Measurements from ENCODE around the gene HDAC1.
A peak's percentile ranks its signal among the peaks of the same experiment; 100 is the strongest.

HDAC1 gene
- 71.5 to 102 (median 89.4) reads per million in 3 donors for total RNA-seq

GRCh38 chr1:32291708-32292538 is at the start of gene HDAC1:
Gene HDAC1 (plus strand): TSS chr1:32292083. CDS start chr1:32292170, 87 bp downstream.
- Histone ChIP-seq H3K27me3 (replicated peaks; ENCODE audit: control insufficient read depth, insufficient read depth, low read length, poor library complexity, severe bottlenecking) (no peaks in the 10 kb centered on the region), H3K4me1 (ENCODE audit: control insufficient read depth, insufficient read depth, low read length, poor library complexity, severe bottlenecking) (peaks cover 23% of the 10 kb centered on the region), H3K27ac (ENCODE audit: insufficient read depth, low read length, poor library complexity, severe bottlenecking) (peak within 1 kb of the TSS; percentile 83), H3K36me3 (ENCODE audit: control insufficient read depth, insufficient read depth, low read length) (no peaks in the 10 kb centered on the region), H3K4me3 (ENCODE audit: insufficient read depth, low read depth, low read length, poor library complexity, severe bottlenecking) (peak within 1 kb of the TSS; percentile 73), H3K9me3 (ENCODE audit: control insufficient read depth, low read length) (no peaks in the 10 kb centered on the region)
- DNase-seq = peak; percentile 96 to 97 (median 96)

DNA sequence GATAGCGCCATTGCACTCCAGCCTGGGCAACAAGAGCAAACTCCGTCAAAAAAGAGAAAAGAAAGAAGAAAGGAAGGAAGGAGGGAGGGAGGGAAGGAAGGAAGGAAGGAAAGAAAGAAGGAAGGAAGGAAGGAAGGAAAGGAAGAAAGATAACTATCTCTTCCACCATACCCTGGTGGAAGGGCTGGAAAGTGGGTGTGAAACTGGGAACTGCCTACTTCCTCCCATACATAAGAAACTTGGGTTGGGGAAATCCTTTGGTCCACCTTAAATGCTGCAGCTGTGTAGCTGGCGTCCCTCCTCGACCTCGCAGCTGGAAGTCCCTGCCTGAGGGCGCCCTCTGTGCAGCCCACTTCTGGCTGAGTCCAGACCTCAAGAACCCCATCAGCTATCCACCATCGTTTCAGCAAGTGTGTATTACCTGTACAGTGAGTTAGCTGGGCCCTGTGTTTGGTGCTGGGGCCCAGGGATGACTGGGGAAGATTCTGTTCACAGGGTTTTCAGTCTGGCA is 49.5 kb upstream of the HDAC1 start:
- no peak for DNase-seq
- Histone ChIP-seq H3K27me3 (replicated peaks; ENCODE audit: control insufficient read depth, insufficient read depth, low read length, poor library complexity, severe bottlenecking) (no peaks in the 10 kb centered on the region), H3K4me3 (ENCODE audit: insufficient read depth, low read depth, low read length, poor library complexity, severe bottlenecking) (no peak overlapping the region), H3K36me3 (ENCODE audit: control insufficient read depth, insufficient read depth, low read length) (no peaks in the 10 kb centered on the region), H3K27ac (ENCODE audit: insufficient read depth, low read length, poor library complexity, severe bottlenecking) (no peak overlapping the region), H3K4me1 (ENCODE audit: control insufficient read depth, insufficient read depth, low read length, poor library complexity, severe bottlenecking) (peaks cover 20% of the 10 kb centered on the region), H3K9me3 (ENCODE audit: control insufficient read depth, low read length) (no peaks in the 10 kb centered on the region)

DNA sequence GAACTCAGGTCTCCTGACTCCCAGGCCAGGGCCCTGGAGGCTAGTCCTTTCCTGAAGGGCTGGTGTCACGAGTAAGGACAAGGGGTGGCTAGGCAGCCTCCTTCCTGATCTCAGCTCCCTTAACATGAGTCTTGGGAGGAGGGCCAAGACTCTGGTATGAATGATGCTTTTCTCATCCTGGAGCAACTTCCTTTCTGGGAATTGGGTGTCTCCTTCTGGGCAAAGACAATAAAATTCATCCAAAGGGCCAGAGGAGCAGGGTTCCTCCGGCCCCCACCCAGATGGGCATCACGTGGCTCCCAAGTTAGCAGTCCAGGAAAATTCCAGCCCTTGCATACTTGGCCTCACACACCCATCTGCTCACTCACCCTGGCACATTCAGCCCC is 45.0 kb upstream of the HDAC1 start, which contains the start of gene FAM167B:
Gene FAM167B (plus strand): TSS at position 335 of the 386 bp plus-strand sequence. CDS start 200 bp downstream, outside the sequence.
- H3K27me3 ChIP-seq (replicated peaks; ENCODE audit: control insufficient read depth, insufficient read depth, low read length, poor library complexity, severe bottlenecking) = no peaks in the 10 kb centered on the region
- peak within 1 kb of the TSS; percentile 92 for H3K27ac ChIP-seq (ENCODE audit: insufficient read depth, low read length, poor library complexity, severe bottlenecking)
- peak within 1 kb of the TSS; percentile 45 for H3K4me3 ChIP-seq (ENCODE audit: insufficient read depth, low read depth, low read length, poor library complexity, severe bottlenecking)
- no peaks in the 10 kb centered on the region for H3K9me3 ChIP-seq (ENCODE audit: control insufficient read depth, low read length)
- H3K36me3 ChIP-seq (ENCODE audit: control insufficient read depth, insufficient read depth, low read length) = no peaks in the 10 kb centered on the region
- peaks cover 41% of the 10 kb centered on the region for H3K4me1 ChIP-seq (ENCODE audit: control insufficient read depth, insufficient read depth, low read length, poor library complexity, severe bottlenecking)
- no peak for DNase-seq

- no peaks in the 10 kb centered on the region for H3K9me3 ChIP-seq (ENCODE audit: control insufficient read depth, low read length)
- H3K4me3 ChIP-seq (ENCODE audit: insufficient read depth, low read depth, low read length, poor library complexity, severe bottlenecking) = no peak overlapping the region
Measured at GRCh38 chr1:32247452-32247851, 44.4 kb upstream of the HDAC1 start.

GRCh38 chr1:32247983-32248889 is 43.6 kb upstream of the HDAC1 start:
- peak; percentile 48 to 74 (median 57) for DNase-seq
- Histone ChIP-seq H3K4me3 (ENCODE audit: insufficient read depth, low read depth, low read length, poor library complexity, severe bottlenecking) (peak overlapping the region; percentile 45), H3K36me3 (ENCODE audit: control insufficient read depth, insufficient read depth, low read length) (no peaks in the 10 kb centered on the region), H3K27ac (ENCODE audit: insufficient read depth, low read length, poor library complexity, severe bottlenecking) (peak overlapping the region; percentile 92), H3K27me3 (replicated peaks; ENCODE audit: control insufficient read depth, insufficient read depth, low read length, poor library complexity, severe bottlenecking) (no peaks in the 10 kb centered on the region), H3K4me1 (ENCODE audit: control insufficient read depth, insufficient read depth, low read length, poor library complexity, severe bottlenecking) (peaks cover 42% of the 10 kb centered on the region), H3K9me3 (ENCODE audit: control insufficient read depth, low read length) (no peaks in the 10 kb centered on the region)

More at GRCh38 chr1:32247452-32247851, 44.4 kb upstream of the HDAC1 start:
- Histone ChIP-seq H3K27me3 (replicated peaks; ENCODE audit: control insufficient read depth, insufficient read depth, low read length, poor library complexity, severe bottlenecking) (no peaks in the 10 kb centered on the region), H3K27ac (ENCODE audit: insufficient read depth, low read length, poor library complexity, severe bottlenecking) (peak overlapping the region; percentile 92), H3K4me1 (ENCODE audit: control insufficient read depth, insufficient read depth, low read length, poor library complexity, severe bottlenecking) (peaks cover 41% of the 10 kb centered on the region), H3K36me3 (ENCODE audit: control insufficient read depth, insufficient read depth, low read length) (no peaks in the 10 kb centered on the region)
- no peak for DNase-seq

DNA sequence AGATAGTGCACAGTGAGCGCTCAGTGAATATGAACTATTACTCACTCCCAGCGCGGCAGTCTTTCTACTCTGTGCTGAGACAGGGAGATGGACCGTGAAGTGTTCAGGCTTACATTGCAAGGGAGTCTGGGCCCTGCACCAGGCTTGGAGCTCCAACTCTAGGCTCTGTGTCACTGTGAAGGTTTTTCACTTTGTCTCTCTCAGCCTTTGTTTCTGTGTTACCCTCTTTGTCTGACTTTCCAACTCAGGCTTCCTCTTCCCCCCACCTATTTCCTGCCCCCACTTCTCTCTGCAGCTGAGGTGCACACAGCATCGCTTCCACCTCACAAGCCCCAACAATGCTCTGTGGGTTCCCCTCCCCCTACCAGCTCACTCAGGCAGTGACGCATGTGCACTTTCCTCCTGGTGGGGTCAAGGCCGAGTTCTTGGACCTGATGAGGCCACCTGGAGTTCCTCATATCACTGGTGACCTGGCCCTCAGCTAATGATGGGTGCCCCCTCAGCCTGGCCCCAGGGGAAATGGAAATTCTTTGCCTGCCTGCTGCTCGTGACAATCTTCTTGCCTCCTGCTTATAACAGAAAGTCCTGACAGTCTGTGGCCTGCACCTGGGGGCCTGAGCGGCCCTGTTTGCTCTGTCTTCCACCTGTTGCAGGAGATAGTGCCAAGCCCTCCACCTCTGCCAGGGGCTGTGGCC is 41.9 kb upstream of the HDAC1 start:
- DNase-seq = peak; percentile 71 to 79 (median 73)
- no peaks in the 10 kb centered on the region for H3K27me3 ChIP-seq (replicated peaks; ENCODE audit: control insufficient read depth, insufficient read depth, low read length, poor library complexity, severe bottlenecking)
- no peaks in the 10 kb centered on the region for H3K9me3 ChIP-seq (ENCODE audit: control insufficient read depth, low read length)
- H3K27ac ChIP-seq (ENCODE audit: insufficient read depth, low read length, poor library complexity, severe bottlenecking) = peak overlapping the region; percentile 92
- H3K36me3 ChIP-seq (ENCODE audit: control insufficient read depth, insufficient read depth, low read length) = no peaks in the 10 kb centered on the region
- peak overlapping the region; percentile 80 for H3K4me3 ChIP-seq (ENCODE audit: insufficient read depth, low read depth, low read length, poor library complexity, severe bottlenecking)
- peaks cover 51% of the 10 kb centered on the region for H3K4me1 ChIP-seq (ENCODE audit: control insufficient read depth, insufficient read depth, low read length, poor library complexity, severe bottlenecking)

GRCh38 chr1:32250893-32251716 is 40.8 kb upstream of the HDAC1 start, which contains the start of gene LCK:
Gene LCK (plus strand): TSS chr1:32251265. CDS start chr1:32274330, 23,065 bp downstream.
- peak within 1 kb of the TSS; percentile 92 for H3K27ac ChIP-seq (ENCODE audit: insufficient read depth, low read length, poor library complexity, severe bottlenecking)
- H3K4me1 ChIP-seq (ENCODE audit: control insufficient read depth, insufficient read depth, low read length, poor library complexity, severe bottlenecking) = peaks cover 60% of the 10 kb centered on the region
- H3K4me3 ChIP-seq (ENCODE audit: insufficient read depth, low read depth, low read length, poor library complexity, severe bottlenecking) = peak within 1 kb of the TSS; percentile 80
- H3K36me3 ChIP-seq (ENCODE audit: control insufficient read depth, insufficient read depth, low read length) = no peaks in the 10 kb centered on the region
- peak; percentile 33 to 42 (median 41) for DNase-seq
- H3K27me3 ChIP-seq (replicated peaks; ENCODE audit: control insufficient read depth, insufficient read depth, low read length, poor library complexity, severe bottlenecking) = no peaks in the 10 kb centered on the region
- no peaks in the 10 kb centered on the region for H3K9me3 ChIP-seq (ENCODE audit: control insufficient read depth, low read length)

GRCh38 chr1:32255072-32256071 is 36.5 kb upstream of the HDAC1 start:
- Histone ChIP-seq H3K9me3 (ENCODE audit: control insufficient read depth, low read length) (no peaks in the 10 kb centered on the region), H3K4me3 (ENCODE audit: insufficient read depth, low read depth, low read length, poor library complexity, severe bottlenecking) (peak overlapping the region; percentile 80), H3K36me3 (ENCODE audit: control insufficient read depth, insufficient read depth, low read length) (peaks cover 2% of the 10 kb centered on the region), H3K4me1 (ENCODE audit: control insufficient read depth, insufficient read depth, low read length, poor library complexity, severe bottlenecking) (peaks cover 48% of the 10 kb centered on the region), H3K27ac (ENCODE audit: insufficient read depth, low read length, poor library complexity, severe bottlenecking) (peak overlapping the region; percentile 92), H3K27me3 (replicated peaks; ENCODE audit: control insufficient read depth, insufficient read depth, low read length, poor library complexity, severe bottlenecking) (no peaks in the 10 kb centered on the region)
- DNase-seq = no peak
